ENCODE results near the gene ADGRG4. TPM values are rescaled to one million over a fixed set of nuclear protein-coding genes. Genes with fewer than 3 reads are reported as not detected.

ADGRG4 gene
- total RNA-seq, 2 donors from 2014 or later: 0.23 TPM; not detected in 1

DNA sequence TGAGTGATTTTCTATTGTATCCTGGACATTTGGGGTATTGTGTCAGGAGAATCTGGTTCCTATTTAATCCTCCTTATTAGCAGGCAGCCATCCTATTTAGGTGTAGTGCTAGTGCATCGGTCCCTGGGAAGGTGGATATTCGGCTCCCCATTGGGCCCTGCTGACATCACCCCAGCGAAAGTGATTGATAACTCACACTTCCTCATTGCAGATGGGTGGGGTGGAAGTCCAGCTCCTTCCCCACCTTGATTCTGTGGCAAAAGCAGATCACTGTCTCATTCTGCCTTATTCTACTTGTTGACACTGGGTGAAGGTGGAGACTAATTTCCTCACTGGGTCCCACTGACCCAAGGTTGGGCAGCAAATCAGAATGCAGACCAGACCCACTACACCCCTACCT is 163.8 kb downstream of the ADGRG4 start:
- 79% methylated on average over 3 of the region's 3 CpGs for WGBS
- H3K4me3 ChIP-seq: no peak overlapping the region
- no peak overlapping the region for H3K27ac ChIP-seq
- DNase-seq (ENCODE audit: low spot score): no peak
- intact Hi-C loops (cut with DNase I): no loop called here
- H3K27me3 ChIP-seq (replicated peaks; ENCODE audit: insufficient read depth): no peaks in the 10 kb centered on the region
- H3K36me3 ChIP-seq: no peaks in the 10 kb centered on the region
- H3K4me1 ChIP-seq (replicated peaks): no peaks in the 10 kb centered on the region
- TF ChIP-seq POLR2A (IDR thresholded peaks at IDR 0.05): no peak
- no peak for TF ChIP-seq POLR2AphosphoS5 (IDR thresholded peaks at IDR 0.05)
- TF ChIP-seq, protein P1, sequence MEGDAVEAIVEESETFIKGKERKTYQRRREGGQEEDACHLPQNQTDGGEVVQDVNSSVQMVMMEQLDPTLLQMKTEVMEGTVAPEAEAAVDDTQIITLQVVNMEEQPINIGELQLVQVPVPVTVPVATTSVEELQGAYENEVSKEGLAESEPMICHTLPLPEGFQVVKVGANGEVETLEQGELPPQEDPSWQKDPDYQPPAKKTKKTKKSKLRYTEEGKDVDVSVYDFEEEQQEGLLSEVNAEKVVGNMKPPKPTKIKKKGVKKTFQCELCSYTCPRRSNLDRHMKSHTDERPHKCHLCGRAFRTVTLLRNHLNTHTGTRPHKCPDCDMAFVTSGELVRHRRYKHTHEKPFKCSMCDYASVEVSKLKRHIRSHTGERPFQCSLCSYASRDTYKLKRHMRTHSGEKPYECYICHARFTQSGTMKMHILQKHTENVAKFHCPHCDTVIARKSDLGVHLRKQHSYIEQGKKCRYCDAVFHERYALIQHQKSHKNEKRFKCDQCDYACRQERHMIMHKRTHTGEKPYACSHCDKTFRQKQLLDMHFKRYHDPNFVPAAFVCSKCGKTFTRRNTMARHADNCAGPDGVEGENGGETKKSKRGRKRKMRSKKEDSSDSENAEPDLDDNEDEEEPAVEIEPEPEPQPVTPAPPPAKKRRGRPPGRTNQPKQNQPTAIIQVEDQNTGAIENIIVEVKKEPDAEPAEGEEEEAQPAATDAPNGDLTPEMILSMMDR (IDR thresholded peaks at IDR 0.05): no peak
- no peaks in the 10 kb centered on the region for H3K9me3 ChIP-seq

Other genes with a start within 250 kb of the ADGRG4 start
- gene FHL1, start 153.4 kb upstream of the ADGRG4 start, total RNA-seq: 100 to 1,000 TPM; 246 to 296 TPM
- gene MAP7D3, start 49.6 kb upstream of the ADGRG4 start, total RNA-seq: 10 to 100 TPM in 1 of 2 donors, 1 to 10 TPM in 1; 6.1 to 22.8 TPM
- gene BRS3, start 187.0 kb downstream of the ADGRG4 start, total RNA-seq: under 1 TPM in 1 of 2 donors, not detected in 1; 0.23 TPM
- 10 to 100 TPM; 63.9 to 88.3 TPM for gene HTATSF1, start 196.6 kb downstream of the ADGRG4 start, total RNA-seq
- gene VGLL1, start 231.3 kb downstream of the ADGRG4 start, total RNA-seq: 1 to 10 TPM; 3.7 to 5.0 TPM

Data from prostate gland (tissue), 2 donors.